Heart left ventricle (tissue), 13 donors: Measurements from ENCODE around the gene RAP1GAP.

Experiments used
- POLR2A ChIP-seq, 2 donors: fragments of 450-650 bp; IDR thresholded peaks; one replicate each; pipeline ENCODE4 v1.6.1; 2017; ENCODE audit warnings: antibody characterized with exemption in 2 of 2, mild to moderate bottlenecking in 2 of 2, moderate library complexity in 2 of 2
- TF ChIP-seq, protein P1 (sequence below), 12 donors: fragments of 200-600 bp; sonication (generic) in 4 of 12; IDR thresholded peaks; one replicate each; pipeline versions ENCODE4 v1.5.0 to v1.8.0; 2018 to 2022; ENCODE audit warnings: antibody characterized with exemption in 12 of 12, mild to moderate bottlenecking in 5 of 12
- donor health status: ischemic (EF 13 %, LVEDD 7.1; RV severe dilation, severe dysfunction).
- donor health status: DM: no; HTN: yes; CAD: no.
- donor health status: DM: no; HTN: no; CAD: no.
- donor health status: ischemic (EF 25% LVEDD 6.9; RV normal size, moderate dysfunction).
- donor health status: ischemic (EF 25% LVEDD 5.7; RV mildly dilated, moderate dysfunction).
- donor health status: ischemic (EF 35%, LVEDD 5.7; RV mildly dilated, moderate dysfunction).
- donor health status: nonischemic (EF 11% LVEDD 7.7; RV severe dilation, severe dysfunction).
- donor health status: DM: yes; HTN: yes; CAD: no.
- donor health status: PGD.
- donor health status: ischemic (EF 29% LVEDD 5.4; RV normal size, mild dysfunction).
- donor health status: nonischemic (EF 23%, LVEDD 6.1; RV moderate dilation, normal function).

DNA sequence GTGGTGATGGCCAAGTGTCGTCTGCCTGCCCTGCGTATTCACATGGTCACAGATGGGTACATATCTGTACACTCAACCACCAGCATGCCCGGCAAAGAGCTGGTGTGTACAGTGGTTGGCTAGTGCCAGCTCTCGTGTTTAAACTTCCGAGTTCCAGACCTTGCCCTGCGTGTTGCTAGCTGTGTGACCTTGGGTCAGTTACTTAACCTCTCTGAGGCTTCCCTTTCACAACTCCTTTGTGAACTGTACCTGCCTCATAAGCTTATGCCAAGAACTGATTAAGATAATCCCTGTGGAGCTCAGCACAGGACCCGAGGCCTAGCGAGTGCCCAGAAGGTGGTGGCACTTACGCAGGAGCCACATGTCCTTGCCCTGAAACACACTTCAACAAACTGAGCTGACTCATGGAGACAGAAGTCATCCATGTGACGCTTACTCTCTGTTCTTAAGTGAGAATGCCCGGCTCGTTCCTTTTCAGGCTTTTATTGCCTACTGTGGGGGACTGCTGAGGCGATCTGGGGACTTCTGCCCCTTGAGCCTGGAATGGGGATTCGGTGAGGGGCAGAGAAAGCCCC lies 104.5 kb downstream of the RAP1GAP start:
- TF ChIP-seq, protein P1, sequence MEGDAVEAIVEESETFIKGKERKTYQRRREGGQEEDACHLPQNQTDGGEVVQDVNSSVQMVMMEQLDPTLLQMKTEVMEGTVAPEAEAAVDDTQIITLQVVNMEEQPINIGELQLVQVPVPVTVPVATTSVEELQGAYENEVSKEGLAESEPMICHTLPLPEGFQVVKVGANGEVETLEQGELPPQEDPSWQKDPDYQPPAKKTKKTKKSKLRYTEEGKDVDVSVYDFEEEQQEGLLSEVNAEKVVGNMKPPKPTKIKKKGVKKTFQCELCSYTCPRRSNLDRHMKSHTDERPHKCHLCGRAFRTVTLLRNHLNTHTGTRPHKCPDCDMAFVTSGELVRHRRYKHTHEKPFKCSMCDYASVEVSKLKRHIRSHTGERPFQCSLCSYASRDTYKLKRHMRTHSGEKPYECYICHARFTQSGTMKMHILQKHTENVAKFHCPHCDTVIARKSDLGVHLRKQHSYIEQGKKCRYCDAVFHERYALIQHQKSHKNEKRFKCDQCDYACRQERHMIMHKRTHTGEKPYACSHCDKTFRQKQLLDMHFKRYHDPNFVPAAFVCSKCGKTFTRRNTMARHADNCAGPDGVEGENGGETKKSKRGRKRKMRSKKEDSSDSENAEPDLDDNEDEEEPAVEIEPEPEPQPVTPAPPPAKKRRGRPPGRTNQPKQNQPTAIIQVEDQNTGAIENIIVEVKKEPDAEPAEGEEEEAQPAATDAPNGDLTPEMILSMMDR (IDR thresholded peaks at IDR 0.05), result no peak
- no peak for TF ChIP-seq POLR2A (IDR thresholded peaks at IDR 0.05)
